NCI-H2029 treated with DMSO at 0.1 percent for 48 hours (cell line): Measurements from ENCODE around the gene STOML1.
A peak's percentile ranks its signal among the peaks of the same experiment; 100 is the strongest.

Experiments
- DNase-seq: peaks from one replicate; lab custom pipeline; 2025; lab: John Stamatoyannopoulos, UW

Gene STOML1

GRCh38 chr15:74019734-74020133, 27.6 kb upstream of the STOML1 start:
- DNase-seq: no peak

- no peak for DNase-seq
Observed at GRCh38 chr15:74013374-74013894, 21.3 kb upstream of the STOML1 start.

GRCh38 chr15:74011610-74012009, 19.5 kb upstream of the STOML1 start:
- DNase-seq: no peak

- DNase-seq: no peak
Observed at GRCh38 chr15:74010929-74011540, 18.9 kb upstream of the STOML1 start.

GRCh38 chr15:74008901-74009300, 16.8 kb upstream of the STOML1 start:
- DNase-seq: no peak

GRCh38 chr15:74007820-74008371, 15.8 kb upstream of the STOML1 start:
- DNase-seq: peak; percentile 49

GRCh38 chr15:74006774-74007639, 14.9 kb upstream of the STOML1 start:
- DNase-seq: no peak

GRCh38 chr15:73997986-73998385, 5.9 kb upstream of the STOML1 start:
- DNase-seq: no peak

- DNase-seq: no peak
Observed at GRCh38 chr15:73996939-73997338, 4.8 kb upstream of the STOML1 start.

- DNase-seq: no peak
Observed at GRCh38 chr15:73996267-73996666, 4.2 kb upstream of the STOML1 start.

- DNase-seq: no peak
Observed at GRCh38 chr15:73994912-73995622, 3.0 kb upstream of the STOML1 start.

GRCh38 chr15:73994413-73994883, 2.4 kb upstream of the STOML1 start, which contains the start of gene PML:
PML (plus strand) TSS chr15:73994716; CDS start chr15:73994813, 97 bp downstream.
- DNase-seq: peak; percentile 70

- no peak for DNase-seq
Observed at GRCh38 chr15:73993211-73993994, 1.3 kb upstream of the STOML1 start.

- DNase-seq: no peak
Observed at GRCh38 chr15:73992594-73992898, 451 bp upstream of the STOML1 start.

GRCh38 chr15:73991260-73991659, 835 bp downstream of the STOML1 start:
- DNase-seq: no peak

GRCh38 chr15:73990250-73991005, 1.7 kb downstream of the STOML1 start:
- DNase-seq: no peak

GRCh38 chr15:73989001-73989798, 2.9 kb downstream of the STOML1 start:
- no peak for DNase-seq

- DNase-seq: no peak
Observed at GRCh38 chr15:73988445-73988969, 3.6 kb downstream of the STOML1 start.

GRCh38 chr15:73987681-73988444, 4.2 kb downstream of the STOML1 start:
- DNase-seq: no peak
